ENCODE measurements around the gene RNF145. TPM values are rescaled to one million over a fixed set of nuclear protein-coding genes. Genes with fewer than 3 reads are reported as not detected.

Gene RNF145
- total RNA-seq, 1 donor from 2014 or later = 220 TPM

- H3K4me3 ChIP-seq = no peak overlapping the region
- H3K27me3 ChIP-seq = no peaks in the 10 kb centered on the region
- H3K36me3 ChIP-seq = peaks cover 26% of the 10 kb centered on the region
- ATAC-seq (peak; percentile 79), DNase-seq (no peak)
- no peaks in the 10 kb centered on the region for H3K9me3 ChIP-seq
- H3K27ac ChIP-seq = no peak overlapping the region
- H3K4me1 ChIP-seq = peaks cover 16% of the 10 kb centered on the region
- no peak for TF ChIP-seq CTCF (IDR thresholded peaks at IDR 0.05)
- intact Hi-C loops (cut with DNase I) = no loop called here
Measured at GRCh38 chr5:159198063-159199036, 11.0 kb downstream of the RNF145 start.

- no peaks in the 10 kb centered on the region for H3K9me3 ChIP-seq
- no peak for DNase-seq
- no peaks in the 10 kb centered on the region for H3K27me3 ChIP-seq
- peaks cover 7% of the 10 kb centered on the region for H3K4me1 ChIP-seq
- H3K4me3 ChIP-seq = no peak overlapping the region
- H3K27ac ChIP-seq = no peak overlapping the region
- ATAC-seq = no peak
- peaks cover 40% of the 10 kb centered on the region for H3K36me3 ChIP-seq
- no peak for TF ChIP-seq CTCF (IDR thresholded peaks at IDR 0.05)
- intact Hi-C loops (cut with DNase I) = no loop called here
Measured at GRCh38 chr5:159195775-159196174, 13.6 kb downstream of the RNF145 start.

GRCh38 chr5:159190170-159190569 lies 19.2 kb downstream of the RNF145 start:
- no peak overlapping the region for H3K27ac ChIP-seq
- no peaks in the 10 kb centered on the region for H3K27me3 ChIP-seq
- H3K4me3 ChIP-seq = no peak overlapping the region
- no peak for TF ChIP-seq CTCF (IDR thresholded peaks at IDR 0.05)
- DNase-seq (no peak), ATAC-seq (no peak)
- intact Hi-C loops (cut with DNase I) = no loop called here
- H3K4me1 ChIP-seq = peaks cover 12% of the 10 kb centered on the region
- peaks cover 53% of the 10 kb centered on the region for H3K36me3 ChIP-seq
- no peaks in the 10 kb centered on the region for H3K9me3 ChIP-seq

- H3K4me1 ChIP-seq = peaks cover 18% of the 10 kb centered on the region
- no peak for TF ChIP-seq CTCF (IDR thresholded peaks at IDR 0.05)
- DNase-seq (no peak), ATAC-seq (no peak)
- H3K27ac ChIP-seq = no peak overlapping the region
- no peaks in the 10 kb centered on the region for H3K27me3 ChIP-seq
- H3K4me3 ChIP-seq = no peak overlapping the region
- H3K9me3 ChIP-seq = no peaks in the 10 kb centered on the region
- H3K36me3 ChIP-seq = peaks cover 45% of the 10 kb centered on the region
- intact Hi-C loops (cut with DNase I) = no loop called here
Measured at GRCh38 chr5:159189310-159189709, 20.0 kb downstream of the RNF145 start.

GRCh38 chr5:159187719-159188118 lies 21.6 kb downstream of the RNF145 start:
- no peak for TF ChIP-seq CTCF (IDR thresholded peaks at IDR 0.05)
- intact Hi-C loops (cut with DNase I) = no loop called here
- no peaks in the 10 kb centered on the region for H3K27me3 ChIP-seq
- H3K36me3 ChIP-seq = peaks cover 29% of the 10 kb centered on the region
- no peak overlapping the region for H3K4me3 ChIP-seq
- peaks cover 34% of the 10 kb centered on the region for H3K4me1 ChIP-seq
- ATAC-seq = no peak
- DNase-seq = no peak
- no peak overlapping the region for H3K27ac ChIP-seq
- no peaks in the 10 kb centered on the region for H3K9me3 ChIP-seq

All from upper lobe of right lung (tissue), 1 donor.